Prostate gland (tissue), 2 donors: ENCODE measurements around the gene ACAD10.

ENCODE experiments used
- POLR2A ChIP-seq: fragments of 450-650 bp; IDR thresholded peaks from one replicate; pipeline ENCODE4 v1.6.1; 2016; ENCODE audit warnings: antibody characterized with exemption, mild to moderate bottlenecking
- POLR2AphosphoS5 ChIP-seq: sonication (generic); formaldehyde crosslinking; IDR thresholded peaks from one replicate; pipeline ENCODE4 v1.6.1; 2017; ENCODE audit warnings: antibody characterized with exemption
- TF ChIP-seq, protein P1 (sequence below), 4 experiments: fragments of 200-600 bp in 2 of 4; fragments of 450-650 bp in 2 of 4; sonication (generic) in 2 of 4; IDR thresholded peaks; 1 replicate in 3 of 4; 2 replicates in 1 of 4; pipeline ENCODE4 v1.5.1; 2016 to 2019; ENCODE audit warnings: antibody characterized with exemption in 4 of 4, mild to moderate bottlenecking in 2 of 4, moderate library complexity in 2 of 4

DNA sequence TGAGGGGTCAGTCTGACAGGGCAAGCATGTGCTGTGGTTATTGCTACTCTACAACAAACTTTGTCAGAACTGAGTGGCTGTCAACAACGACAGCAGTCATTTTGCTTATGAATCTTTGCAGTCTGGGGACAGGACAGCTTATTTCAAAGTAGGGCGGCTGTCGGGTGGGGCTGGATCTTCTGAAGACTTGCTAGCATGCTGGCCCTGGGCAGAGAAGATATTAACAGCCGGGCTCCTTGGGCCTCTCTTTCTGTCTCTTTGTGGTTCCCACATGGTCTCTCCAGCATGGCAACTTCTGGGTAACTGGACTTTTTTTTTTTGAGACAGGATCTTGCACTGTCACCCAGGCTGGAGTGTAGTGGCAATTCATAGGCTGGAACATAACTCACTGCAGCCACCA is 46.9 kb downstream of the ACAD10 start:
- TF ChIP-seq POLR2A (no peak), POLR2AphosphoS5 (no peak)
- TF ChIP-seq, protein P1, sequence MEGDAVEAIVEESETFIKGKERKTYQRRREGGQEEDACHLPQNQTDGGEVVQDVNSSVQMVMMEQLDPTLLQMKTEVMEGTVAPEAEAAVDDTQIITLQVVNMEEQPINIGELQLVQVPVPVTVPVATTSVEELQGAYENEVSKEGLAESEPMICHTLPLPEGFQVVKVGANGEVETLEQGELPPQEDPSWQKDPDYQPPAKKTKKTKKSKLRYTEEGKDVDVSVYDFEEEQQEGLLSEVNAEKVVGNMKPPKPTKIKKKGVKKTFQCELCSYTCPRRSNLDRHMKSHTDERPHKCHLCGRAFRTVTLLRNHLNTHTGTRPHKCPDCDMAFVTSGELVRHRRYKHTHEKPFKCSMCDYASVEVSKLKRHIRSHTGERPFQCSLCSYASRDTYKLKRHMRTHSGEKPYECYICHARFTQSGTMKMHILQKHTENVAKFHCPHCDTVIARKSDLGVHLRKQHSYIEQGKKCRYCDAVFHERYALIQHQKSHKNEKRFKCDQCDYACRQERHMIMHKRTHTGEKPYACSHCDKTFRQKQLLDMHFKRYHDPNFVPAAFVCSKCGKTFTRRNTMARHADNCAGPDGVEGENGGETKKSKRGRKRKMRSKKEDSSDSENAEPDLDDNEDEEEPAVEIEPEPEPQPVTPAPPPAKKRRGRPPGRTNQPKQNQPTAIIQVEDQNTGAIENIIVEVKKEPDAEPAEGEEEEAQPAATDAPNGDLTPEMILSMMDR (IDR thresholded peaks at IDR 0.05), result no peak
